Measurements from ENCODE around the gene FOXN3. TPM values are rescaled to one million over a fixed set of nuclear protein-coding genes. Genes with fewer than 3 reads are reported as not detected.

The FOXN3 gene
- polyA plus RNA-seq, 1 of the 3 experiments (the other 2 are of a cell fraction) = 9.8 TPM

DNA sequence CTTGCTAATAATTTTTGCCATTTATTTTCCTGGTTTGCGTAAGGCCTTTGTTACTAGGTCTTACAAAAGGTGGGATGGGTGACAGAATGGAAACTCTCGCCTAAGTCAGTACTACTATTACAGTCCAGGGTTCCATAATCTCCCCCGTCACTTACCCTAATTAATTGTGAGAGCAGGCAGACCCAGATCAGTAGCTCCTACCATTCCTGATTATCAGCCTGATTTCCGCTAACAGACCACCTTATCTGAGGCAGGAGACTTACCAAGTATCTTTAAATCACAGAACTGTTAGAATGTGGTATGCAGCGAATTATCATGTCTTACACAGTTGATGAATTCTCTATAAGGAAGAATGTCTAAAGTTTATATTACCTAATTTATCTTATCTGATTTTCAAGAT, 234.7 kb downstream of the FOXN3 start:
- WGBS (ENCODE audit: low lambda C conversion rate) = 91% methylated on average over 5 of the region's 5 CpGs
- H4K20me1 ChIP-seq (ENCODE audit: insufficient read depth) = no peaks in the 10 kb centered on the region
- no peak overlapping the region for H3K27ac ChIP-seq (ENCODE audit: low read depth in 2 of 2, low read length in 1 of 2)
- H3K27me3 ChIP-seq (ENCODE audit: insufficient read depth) = no peaks in the 10 kb centered on the region
- no peak overlapping the region for H3K4me2 ChIP-seq
- H3K9me2 ChIP-seq = no peaks in the 10 kb centered on the region
- H3F3A ChIP-seq (replicated peaks; ENCODE audit: insufficient read depth) = no peaks in the 10 kb centered on the region
- H3K4me3 ChIP-seq (ENCODE audit: low read depth in 2 of 2, low read length in 1 of 2) = no peak overlapping the region
- H3K9ac ChIP-seq = no peak overlapping the region
- H3K36me3 ChIP-seq (replicated peaks in 1 of 2; ENCODE audit: control insufficient read depth in 1 of 2, insufficient read depth in 2 of 2, low read length in 1 of 2) = peaks cover 0 to 5% of the 10 kb centered on the region in 2 experiments
- TF ChIP-seq SMC3 (IDR thresholded peaks at IDR 0.05; ENCODE audit: low read depth, low read length) (no peak), FOXJ3 (CRISPR knock-in tag; IDR thresholded peaks at IDR 0.05) (no peak), TAF1 (IDR thresholded peaks at IDR 0.05; ENCODE audit: borderline replicate concordance, low read depth, low read length) (no peak), RFX5 (IDR thresholded peaks at IDR 0.05; ENCODE audit: low read length) (no peak), RCOR1 (IDR thresholded peaks at IDR 0.05; ENCODE audit: low read length) (peak; percentile 86; the same call in 1 of the 2 replicates), USF2 (IDR thresholded peaks at IDR 0.05; ENCODE audit: borderline replicate concordance, low read depth, low read length) (no peak), EP300 (IDR thresholded peaks at IDR 0.05; ENCODE audit: borderline replicate concordance in 1 of 2, low read depth in 1 of 2, low read length in 1 of 2) (peak in 1 of 2 experiments; percentile 67; a peak in 2 of 4 replicates), GATA2 (CRISPR knock-in tag; IDR thresholded peaks at IDR 0.05) (peak; percentile 94), NFIC (IDR thresholded peaks at IDR 0.05; ENCODE audit: borderline replicate concordance) (no peak), FOXM1 (IDR thresholded peaks at IDR 0.05; ENCODE audit: low read depth) (no peak)
- TF ChIP-seq, protein P1, sequence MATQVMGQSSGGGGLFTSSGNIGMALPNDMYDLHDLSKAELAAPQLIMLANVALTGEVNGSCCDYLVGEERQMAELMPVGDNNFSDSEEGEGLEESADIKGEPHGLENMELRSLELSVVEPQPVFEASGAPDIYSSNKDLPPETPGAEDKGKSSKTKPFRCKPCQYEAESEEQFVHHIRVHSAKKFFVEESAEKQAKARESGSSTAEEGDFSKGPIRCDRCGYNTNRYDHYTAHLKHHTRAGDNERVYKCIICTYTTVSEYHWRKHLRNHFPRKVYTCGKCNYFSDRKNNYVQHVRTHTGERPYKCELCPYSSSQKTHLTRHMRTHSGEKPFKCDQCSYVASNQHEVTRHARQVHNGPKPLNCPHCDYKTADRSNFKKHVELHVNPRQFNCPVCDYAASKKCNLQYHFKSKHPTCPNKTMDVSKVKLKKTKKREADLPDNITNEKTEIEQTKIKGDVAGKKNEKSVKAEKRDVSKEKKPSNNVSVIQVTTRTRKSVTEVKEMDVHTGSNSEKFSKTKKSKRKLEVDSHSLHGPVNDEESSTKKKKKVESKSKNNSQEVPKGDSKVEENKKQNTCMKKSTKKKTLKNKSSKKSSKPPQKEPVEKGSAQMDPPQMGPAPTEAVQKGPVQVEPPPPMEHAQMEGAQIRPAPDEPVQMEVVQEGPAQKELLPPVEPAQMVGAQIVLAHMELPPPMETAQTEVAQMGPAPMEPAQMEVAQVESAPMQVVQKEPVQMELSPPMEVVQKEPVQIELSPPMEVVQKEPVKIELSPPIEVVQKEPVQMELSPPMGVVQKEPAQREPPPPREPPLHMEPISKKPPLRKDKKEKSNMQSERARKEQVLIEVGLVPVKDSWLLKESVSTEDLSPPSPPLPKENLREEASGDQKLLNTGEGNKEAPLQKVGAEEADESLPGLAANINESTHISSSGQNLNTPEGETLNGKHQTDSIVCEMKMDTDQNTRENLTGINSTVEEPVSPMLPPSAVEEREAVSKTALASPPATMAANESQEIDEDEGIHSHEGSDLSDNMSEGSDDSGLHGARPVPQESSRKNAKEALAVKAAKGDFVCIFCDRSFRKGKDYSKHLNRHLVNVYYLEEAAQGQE (IDR thresholded peaks at IDR 0.05; ENCODE audit: low read depth, low read length) = no peak
- CTCF ChIA-PET = no interaction called here
- peak; percentile 62 for DNase-seq
- POLR2A ChIA-PET = no interaction called here
- peaks cover 8 to 20% of the 10 kb centered on the region in 2 experiments; a peak in 1 of 4 replicates for H3K4me1 ChIP-seq (ENCODE audit: control insufficient read depth in 1 of 2, insufficient read depth in 2 of 2, low read depth in 1 of 2, low read length in 1 of 2)
- H3K79me2 ChIP-seq (ENCODE audit: insufficient read depth) = no peaks in the 10 kb centered on the region
- no peak overlapping the region for H2AFZ ChIP-seq (ENCODE audit: low read depth)
- H3K9me3 ChIP-seq = no peaks in the 10 kb centered on the region

DNA sequence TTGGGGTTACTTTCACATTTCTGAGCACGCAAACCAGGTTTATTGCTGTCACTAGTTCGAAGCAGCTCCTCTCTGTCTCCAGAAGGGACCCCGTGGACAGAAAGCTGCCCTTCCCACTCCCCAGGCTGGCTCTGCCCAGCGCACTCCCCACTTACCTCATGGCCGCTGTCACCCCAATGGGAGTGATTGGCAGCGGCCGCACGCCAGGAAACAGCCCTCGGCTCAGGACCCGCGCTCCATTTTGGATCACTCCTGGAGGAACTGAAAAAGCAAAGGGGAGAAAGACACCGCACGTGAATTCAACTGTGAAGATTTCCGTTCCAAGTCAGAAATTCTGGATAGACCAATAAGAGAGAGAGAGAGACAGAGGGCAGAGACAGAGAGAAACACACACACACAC, 236.5 kb downstream of the FOXN3 start:
- Histone ChIP-seq H3K79me2 (ENCODE audit: insufficient read depth) (no peaks in the 10 kb centered on the region), H3K27me3 (ENCODE audit: insufficient read depth) (no peaks in the 10 kb centered on the region)
- CTCF ChIA-PET = no interaction called here

More for the DNA sequence above, 236.5 kb downstream of the FOXN3 start:
- Histone ChIP-seq H3K9me3 (no peaks in the 10 kb centered on the region), H3K9me2 (no peaks in the 10 kb centered on the region), H3K4me1 (ENCODE audit: control insufficient read depth in 1 of 2, insufficient read depth in 2 of 2, low read depth in 1 of 2, low read length in 1 of 2) (peaks cover 5 to 8% of the 10 kb centered on the region in 2 experiments; a peak in 1 of 4 replicates), H3K4me2 (no peak overlapping the region), H3K27ac (ENCODE audit: low read depth in 2 of 2, low read length in 1 of 2) (no peak overlapping the region), H3K9ac (no peak overlapping the region), H3K4me3 (ENCODE audit: low read depth in 2 of 2, low read length in 1 of 2) (no peak overlapping the region), H3K36me3 (replicated peaks in 1 of 2; ENCODE audit: control insufficient read depth in 1 of 2, insufficient read depth in 2 of 2, low read length in 1 of 2) (peaks cover 0 to 8% of the 10 kb centered on the region in 2 experiments), H3F3A (replicated peaks; ENCODE audit: insufficient read depth) (no peaks in the 10 kb centered on the region), H4K20me1 (ENCODE audit: insufficient read depth) (no peaks in the 10 kb centered on the region), H2AFZ (ENCODE audit: low read depth) (no peak overlapping the region)
- POLR2A ChIA-PET = interaction anchor here (1.0 kb wide), 1 partner anchor 140 kb away, joined by 3 read pairs; no protein-coding TSS in a partner anchor
- WGBS (ENCODE audit: low lambda C conversion rate) = 92% methylated on average over 14 of the region's 14 CpGs
- TF ChIP-seq POLR2AphosphoS5 (IDR thresholded peaks at IDR 0.05; ENCODE audit: low read depth, low read length) = no peak
- DNase-seq = no peak

Measured in SK-N-SH (cell line).